ENCODE data around the gene POP4. TPM values are rescaled to one million over a fixed set of nuclear protein-coding genes. Genes with fewer than 3 reads are reported as not detected.

POP4 gene
- total and polyA plus RNA-seq, 9 of the 15 experiments (the other 6 are each of a cell fraction or from before 2014, with no cell fraction given): 42.1 to 128 (median 99.0) TPM

DNA sequence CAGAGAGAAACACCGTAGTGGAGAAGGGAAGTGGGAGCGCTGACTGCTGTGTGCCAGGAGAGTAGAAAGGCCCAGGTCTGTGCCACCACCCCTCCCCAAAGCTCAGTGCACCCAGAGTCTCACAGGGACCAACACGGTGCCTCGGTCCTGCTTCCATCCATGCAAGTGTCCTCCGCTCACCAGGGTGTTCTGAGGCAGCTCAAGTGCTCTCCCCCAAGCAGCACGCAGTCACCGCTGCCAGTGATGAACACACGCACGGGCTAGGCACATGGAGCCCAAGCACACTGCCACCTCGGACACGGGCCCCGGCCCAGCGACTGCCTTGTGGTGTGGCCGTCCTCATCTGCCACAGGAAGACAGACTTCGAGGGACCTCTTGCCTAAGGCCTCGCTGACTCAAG lies 10.5 kb downstream of the POP4 start:
- Histone ChIP-seq H4K20me1 (replicated peaks; ENCODE audit: control insufficient read depth, insufficient read depth, low read length) (no peaks in the 10 kb centered on the region), H3K9ac (ENCODE audit: insufficient read depth in 1 of 2, low read depth in 2 of 2, low read length in 2 of 2) (no peak overlapping the region), H3K4me3 (no peak overlapping the region), H3K4me1 (replicated peaks in 1 of 2; ENCODE audit: control insufficient read depth in 2 of 2, insufficient read depth in 2 of 2, low read length in 2 of 2) (peaks cover 0 to 7% of the 10 kb centered on the region in 2 experiments; a peak in 1 of 5 replicates), H3K9me1 (ENCODE audit: control insufficient read depth, insufficient read depth, low read length) (no peaks in the 10 kb centered on the region), H3K4me2 (ENCODE audit: insufficient read depth, low read length) (no peak overlapping the region), H2AFZ (ENCODE audit: low read depth, low read length) (no peak overlapping the region), H3K27me3 (ENCODE audit: control insufficient read depth in 2 of 2, insufficient read depth in 2 of 2, low read length in 2 of 2) (no peaks in the 10 kb centered on the region), H3K27ac (ENCODE audit: extremely low read depth, low read depth, low read length) (no peak overlapping the region), H3K79me2 (ENCODE audit: control insufficient read depth, insufficient read depth, low read length) (no peaks in the 10 kb centered on the region), H3K36me3 (ENCODE audit: control insufficient read depth, insufficient read depth, low read length) (peaks cover 48% of the 10 kb centered on the region; the same call in 2 of the 3 replicates), H3K9me3 (replicated peaks; ENCODE audit: control insufficient read depth, insufficient read depth, low read depth, low read length) (no peaks in the 10 kb centered on the region)
- ATAC-seq: peak; percentile 18
- CTCF ChIA-PET (ENCODE audit: low intra/inter-chr PET ratio): no interaction called here
- POLR2A ChIA-PET: interaction anchor here (0.5 to 1.8 kb wide), 6 partner anchors 9 to 1272 kb away, joined by 3 to 9 read pairs (median 4); partner anchors contain the start of gene POP4
- intact Hi-C loops (cut with micrococcal nuclease): no loop called here
- no peak for FAIRE-seq
- DNase-seq (ENCODE audit: extremely low read depth in 1 of 4, low spot score in 3 of 4): no peak
- WGBS (ENCODE audit: insufficient coverage, low coverage, missing lambda C conversion rate): 84% methylated on average over 16 of the region's 16 CpGs
- in situ Hi-C loops (cut with MboI): no loop called here
- peak; percentile 46; the same call in 1 of the 2 replicates for TF ChIP-seq POLR2AphosphoS2 (IDR thresholded peaks at IDR 0.05; ENCODE audit: low read length)
- peak; percentile 53 for TF ChIP-seq RBFOX2 (IDR thresholded peaks at IDR 0.05; ENCODE audit: low read depth, low read length)
- no peak for TF ChIP-seq PRMT5 (CRISPR knock-in tag; IDR thresholded peaks at IDR 0.05)
- peak; percentile 54 for TF ChIP-seq POLR2G (IDR thresholded peaks at IDR 0.05; ENCODE audit: low read depth, low read length)
- TF ChIP-seq, protein P1, sequence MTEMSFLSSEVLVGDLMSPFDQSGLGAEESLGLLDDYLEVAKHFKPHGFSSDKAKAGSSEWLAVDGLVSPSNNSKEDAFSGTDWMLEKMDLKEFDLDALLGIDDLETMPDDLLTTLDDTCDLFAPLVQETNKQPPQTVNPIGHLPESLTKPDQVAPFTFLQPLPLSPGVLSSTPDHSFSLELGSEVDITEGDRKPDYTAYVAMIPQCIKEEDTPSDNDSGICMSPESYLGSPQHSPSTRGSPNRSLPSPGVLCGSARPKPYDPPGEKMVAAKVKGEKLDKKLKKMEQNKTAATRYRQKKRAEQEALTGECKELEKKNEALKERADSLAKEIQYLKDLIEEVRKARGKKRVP (CRISPR knock-in tag; IDR thresholded peaks at IDR 0.05): no peak
- no TSS peak for BruUV-seq (replicated peaks)

Measured in K562 (cell line).